Neural cell (in vitro differentiated cells): ENCODE data around the gene CCDC181. TPM values are rescaled to one million over a fixed set of nuclear protein-coding genes. Genes with fewer than 3 reads are reported as not detected.

Source experiments
- H2AFZ ChIP-seq: fragments of 200-600, 300-800 bp; sonication (generic), shearing (Covaris generic); 2 replicates; pipeline ENCODE4 v1.6.0; 2014; ENCODE audit warnings: low read depth, mild to moderate bottlenecking, antibody characterized with exemption, low read length, moderate library complexity
- H3F3A ChIP-seq: fragments of 200-600 bp; shearing (Covaris generic); 2 replicates; pipeline ENCODE4 v1.6.1; 2016; ENCODE audit warnings: mild to moderate bottlenecking, moderate library complexity, mixed read lengths, antibody characterized with exemption, low read length; ENCODE audit not compliant: insufficient read depth, poor library complexity, severe bottlenecking
- H3K27ac ChIP-seq: fragments of 200-600, 300-800 bp; sonication (generic), shearing (Covaris generic); 2 replicates; pipeline ENCODE4 v1.5.1; 2014; ENCODE audit warnings: mild to moderate bottlenecking, low read length, moderate library complexity
- H3K27me3 ChIP-seq: fragments of 300-800, 200-600 bp; sonication (generic), shearing (Covaris generic); 2 replicates; pipeline ENCODE4 v1.6.0; 2014; ENCODE audit warnings: mild to moderate bottlenecking, low read depth, low read length, moderate library complexity; ENCODE audit not compliant: insufficient read depth
- H3K36me3 ChIP-seq: fragments of 300-800, 200-600 bp; sonication (generic), shearing (Covaris generic); 2 replicates; pipeline ENCODE4 v1.5.1; 2014; ENCODE audit warnings: mild to moderate bottlenecking, antibody characterized with exemption, low read length, moderate library complexity; ENCODE audit not compliant: insufficient read depth
- H3K4me2 ChIP-seq: fragments of 300-800, 200-600 bp; sonication (generic), shearing (Covaris generic); 2 replicates; pipeline ENCODE4 v1.6.0; 2014; ENCODE audit warnings: mild to moderate bottlenecking, low read length
- H3K4me3 ChIP-seq: fragments of 300-800, 200-600 bp; sonication (generic), shearing (Covaris generic); 2 replicates; pipeline ENCODE4 v1.5.1; 2014; ENCODE audit warnings: mild to moderate bottlenecking, low read length, moderate library complexity
- H3K79me2 ChIP-seq: fragments of 200-600 bp; shearing (Covaris generic); replicated peaks from 2 replicates; pipeline ENCODE4 v1.6.0; 2014; ENCODE audit warnings: mild to moderate bottlenecking, low read length, moderate library complexity; ENCODE audit not compliant: insufficient read depth
- H3K9ac ChIP-seq: fragments of 300-800, 200-600 bp; sonication (generic), shearing (Covaris generic); 2 replicates; pipeline ENCODE4 v1.6.1; 2016; ENCODE audit warnings: mild to moderate bottlenecking, low read length, mixed read lengths
- H3K9me2 ChIP-seq: fragments of 200-600 bp; shearing (Covaris generic); 2 replicates; pipeline ENCODE4 v1.6.1; 2016; ENCODE audit warnings: mild to moderate bottlenecking, low read length, mixed read lengths; ENCODE audit not compliant: insufficient read depth
- H3K9me3 ChIP-seq: fragments of 200-600, 300-800 bp; sonication (generic), shearing (Covaris generic); 2 replicates; pipeline ENCODE4 v1.6.1; 2016; ENCODE audit warnings: mild to moderate bottlenecking, mixed run types, low read length, moderate library complexity, mixed read lengths
- H4K20me1 ChIP-seq: fragments of 200-600 bp; shearing (Covaris generic); 2 replicates; pipeline ENCODE4 v1.6.1; 2016; ENCODE audit warnings: mild to moderate bottlenecking, mixed run types; ENCODE audit not compliant: insufficient read depth
- CTCF ChIP-seq: fragments of 450-650 bp; IDR thresholded peaks from 2 replicates; pipeline ENCODE4 v1.5.1; 2014; ENCODE audit warnings: antibody characterized with exemption, mild to moderate bottlenecking, moderate library complexity; ENCODE audit not compliant: poor library complexity, severe bottlenecking
- EP300 ChIP-seq: fragments of 450-650 bp; conservative IDR thresholded peaks from 2 replicates; pipeline ENCODE4 v1.6.1; 2014; ENCODE audit warnings: antibody characterized with exemption, mild to moderate bottlenecking, moderate library complexity; ENCODE audit not compliant: poor library complexity, severe bottlenecking
- EZH2 ChIP-seq: fragments of 200-600, 300-800 bp; shearing (Covaris generic), sonication (generic); IDR thresholded peaks from 2 replicates; pipeline ENCODE4 v1.6.1; 2014; ENCODE audit warnings: antibody characterized with exemption, low read length, borderline replicate concordance, mild to moderate bottlenecking; ENCODE audit not compliant: insufficient read depth, poor library complexity, severe bottlenecking
- MXI1 ChIP-seq: fragments of 450-650 bp; conservative IDR thresholded peaks from 2 replicates; pipeline ENCODE4 v1.6.1; 2014; ENCODE audit warnings: antibody characterized with exemption, mild to moderate bottlenecking; ENCODE audit not compliant: poor library complexity, severe bottlenecking
- POLR2AphosphoS5 ChIP-seq: IDR thresholded peaks from 2 replicates; pipeline ENCODE4 v1.6.1; 2012
- RAD21 ChIP-seq: fragments of 450-650 bp; conservative IDR thresholded peaks from 2 replicates; pipeline ENCODE4 v1.6.1; 2014; ENCODE audit warnings: antibody characterized with exemption, mild to moderate bottlenecking, moderate library complexity
- REST ChIP-seq: IDR thresholded peaks from 2 replicates; pipeline ENCODE4 v1.6.1; 2012; ENCODE audit warnings: borderline replicate concordance
- SMC3 ChIP-seq: fragments of 450-650 bp; conservative IDR thresholded peaks from 2 replicates; pipeline ENCODE4 v1.6.1; 2014; ENCODE audit warnings: antibody characterized with exemption, mild to moderate bottlenecking, moderate library complexity; ENCODE audit not compliant: poor library complexity
- TAF1 ChIP-seq: IDR thresholded peaks from 2 replicates; pipeline ENCODE4 v1.6.1; 2012; ENCODE audit warnings: low read depth
- polyA plus RNA-seq: library from polyadenylated mRNA; depleted of rRNA; stranded (reverse); fragments of >200 nt; gene quantifications from 2 replicates; pipeline ENCODE4 v1.2.3, GENCODE V29; 2014

The CCDC181 gene
- polyA plus RNA-seq, 1 donor from 2014 or later = 14.7 TPM

- H3K27me3 ChIP-seq = no peaks in the 10 kb centered on the region
- H4K20me1 ChIP-seq = no peaks in the 10 kb centered on the region
- H3K27ac ChIP-seq = no peak overlapping the region
- no peaks in the 10 kb centered on the region for H3K36me3 ChIP-seq
- H3K9me3 ChIP-seq = peaks cover 5% of the 10 kb centered on the region
- no peak for TF ChIP-seq POLR2AphosphoS5
- no peak for TF ChIP-seq CTCF
- no peak for TF ChIP-seq SMC3
- TF ChIP-seq EZH2 = no peak
- no peak for TF ChIP-seq TAF1
- no peak for TF ChIP-seq EP300
- TF ChIP-seq REST = no peak
- TF ChIP-seq RAD21 = no peak
- no peak for TF ChIP-seq MXI1
- H3F3A ChIP-seq = no peaks in the 10 kb centered on the region
- H3K4me3 ChIP-seq = no peak overlapping the region
- no peaks in the 10 kb centered on the region for H3K9me2 ChIP-seq
- no peaks in the 10 kb centered on the region for H3K79me2 ChIP-seq
- no peak overlapping the region for H3K4me2 ChIP-seq
- no peak overlapping the region for H3K9ac ChIP-seq
- H2AFZ ChIP-seq = no peak overlapping the region
Observed at GRCh38 chr1:169456029-169456428, 28.8 kb upstream of the CCDC181 start.

GRCh38 chr1:169452921-169453320, 25.6 kb upstream of the CCDC181 start:
- Histone ChIP-seq H3K27ac (no peak overlapping the region), H3K9ac (no peak overlapping the region), H3K4me2 (no peak overlapping the region), H3F3A (no peaks in the 10 kb centered on the region), H3K9me3 (peaks cover 5% of the 10 kb centered on the region), H4K20me1 (no peaks in the 10 kb centered on the region), H3K9me2 (no peaks in the 10 kb centered on the region), H3K4me3 (no peak overlapping the region), H3K27me3 (no peaks in the 10 kb centered on the region), H2AFZ (no peak overlapping the region), H3K79me2 (no peaks in the 10 kb centered on the region), H3K36me3 (no peaks in the 10 kb centered on the region)
- TF ChIP-seq EZH2 (no peak), MXI1 (no peak), SMC3 (no peak), POLR2AphosphoS5 (no peak)
